Measurements from ENCODE around the gene CYBC1. TPM values are rescaled to one million over a fixed set of nuclear protein-coding genes. Genes with fewer than 3 reads are reported as not detected.
"Not testable (repeated sequence)": the region's sequence is repeated elsewhere in the genome, so short reads cannot be mapped to it uniquely, and the experiment has no call there.

CYBC1 gene
- total and polyA plus RNA-seq, 4 donors = 23.2 to 45.6 (median 34.9) TPM

DNA sequence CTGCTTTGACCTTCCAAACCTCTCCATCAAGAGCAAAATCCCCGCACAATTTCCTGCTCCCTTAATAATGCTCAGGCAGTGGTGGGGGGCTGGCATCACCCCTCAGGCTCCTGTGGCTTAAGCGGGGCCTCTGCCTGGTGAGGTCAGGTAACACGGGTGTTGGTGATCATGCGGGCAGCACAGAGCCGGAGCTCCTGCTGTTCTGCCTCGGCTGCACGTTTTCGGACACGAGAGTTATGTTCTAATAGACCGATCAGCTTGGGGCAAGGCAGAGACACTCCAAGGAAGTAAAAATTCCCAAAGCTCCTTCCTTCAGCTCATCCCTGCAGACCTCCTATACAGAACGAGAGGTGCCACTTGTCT is 14.0 kb upstream of the CYBC1 start:
- Histone ChIP-seq H3K4me1 (ENCODE audit: control insufficient read depth in 4 of 4, insufficient read depth in 4 of 4, low read length in 3 of 4) (peaks cover 0 to 6% (median 0%) of the 10 kb centered on the region in 4 donors), H3K27me3 (ENCODE audit: control insufficient read depth in 4 of 4, insufficient read depth in 4 of 4, low read length in 3 of 4) (no peaks in the 10 kb centered on the region), H3K27ac (ENCODE audit: low read depth in 1 of 2, low read length in 2 of 2) (no peak overlapping the region), H3K9me3 (ENCODE audit: control insufficient read depth in 4 of 4, low read length in 3 of 4) (no peaks in the 10 kb centered on the region), H3K36me3 (ENCODE audit: control insufficient read depth in 4 of 4, insufficient read depth in 3 of 4, low read depth in 1 of 4, low read length in 3 of 4) (peaks cover 8 to 55% (median 30%) of the 10 kb centered on the region in 4 donors), H3K4me3 (ENCODE audit: low read depth in 1 of 3, low read length in 3 of 3) (no peak overlapping the region), H3K9ac (ENCODE audit: low read depth in 1 of 2, low read length in 2 of 2) (no peak overlapping the region)
- 88% methylated on average over 11 of the region's 11 CpGs for WGBS
- DNase-seq (ENCODE audit: low spot score) = no peak
- TF ChIP-seq HNF4G (IDR thresholded peaks at IDR 0.05) = no peak
- no peak for TF ChIP-seq TAF1 (conservative IDR thresholded peaks at IDR 0.05)
- TF ChIP-seq HNF4A (conservative IDR thresholded peaks at IDR 0.05) = no peak
- TF ChIP-seq FOXA1 (IDR thresholded peaks at IDR 0.05) = no peak
- no peak for TF ChIP-seq YY1 (IDR thresholded peaks at IDR 0.05)
- no peak for TF ChIP-seq RAD21 (IDR thresholded peaks at IDR 0.05)
- no peak for TF ChIP-seq GABPA (IDR thresholded peaks at IDR 0.05 in 1 of 2, conservative IDR thresholded peaks at IDR 0.05 in 1 of 2)

- Histone ChIP-seq H3K9ac (ENCODE audit: low read depth in 1 of 2, low read length in 2 of 2) (no peak overlapping the region), H3K27ac (ENCODE audit: low read depth in 1 of 2, low read length in 2 of 2) (no peak overlapping the region), H3K27me3 (ENCODE audit: control insufficient read depth in 4 of 4, insufficient read depth in 4 of 4, low read length in 3 of 4) (no peaks in the 10 kb centered on the region), H3K4me1 (ENCODE audit: control insufficient read depth in 4 of 4, insufficient read depth in 4 of 4, low read length in 3 of 4) (peaks cover 0 to 11% (median 4%) of the 10 kb centered on the region in 4 donors), H3K4me3 (ENCODE audit: low read depth in 1 of 3, low read length in 3 of 3) (no peak overlapping the region), H3K9me3 (ENCODE audit: control insufficient read depth in 4 of 4, low read length in 3 of 4) (no peaks in the 10 kb centered on the region), H3K36me3 (ENCODE audit: control insufficient read depth in 4 of 4, insufficient read depth in 3 of 4, low read depth in 1 of 4, low read length in 3 of 4) (peaks cover 6 to 52% (median 28%) of the 10 kb centered on the region in 4 donors)
- 71% methylated on average over 7 of the region's 7 CpGs for WGBS
- DNase-seq (ENCODE audit: low spot score) = no peak
- no peak for TF ChIP-seq EGR1 (IDR thresholded peaks at IDR 0.05; ENCODE audit: low read depth in 2 of 2)
- TF ChIP-seq NR2F2 (IDR thresholded peaks at IDR 0.05) = peak; percentile 69
Observed at GRCh38 chr17:82463925-82464566, 13.5 kb upstream of the CYBC1 start.

DNA sequence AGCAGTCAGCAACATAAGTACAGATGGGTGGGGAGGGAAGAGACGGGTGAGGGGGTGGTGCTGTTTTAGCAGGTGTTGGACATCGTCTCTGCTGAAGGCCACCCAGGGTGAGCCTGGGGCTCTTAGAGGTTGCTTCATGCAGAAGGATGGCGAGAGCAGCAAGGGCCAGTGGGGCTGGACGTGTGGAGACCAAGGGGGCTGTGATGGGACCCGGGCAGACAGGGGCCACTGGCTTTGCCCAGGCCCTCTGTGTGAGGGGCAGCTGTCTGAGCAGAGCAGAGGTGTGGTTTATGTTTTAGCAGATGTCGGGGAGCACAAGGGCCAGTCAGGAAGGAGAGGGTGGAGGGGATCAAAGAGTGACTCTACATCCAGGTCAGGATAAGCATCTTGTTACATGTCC is 12.8 kb upstream of the CYBC1 start:
- Histone ChIP-seq H3K27me3 (ENCODE audit: control insufficient read depth in 4 of 4, insufficient read depth in 4 of 4, low read length in 3 of 4) (no peaks in the 10 kb centered on the region), H3K4me3 (ENCODE audit: low read depth in 1 of 3, low read length in 3 of 3) (no peak overlapping the region), H3K4me1 (ENCODE audit: control insufficient read depth in 4 of 4, insufficient read depth in 4 of 4, low read length in 3 of 4) (peaks cover 0 to 13% (median 7%) of the 10 kb centered on the region in 4 donors), H3K36me3 (ENCODE audit: control insufficient read depth in 4 of 4, insufficient read depth in 3 of 4, low read depth in 1 of 4, low read length in 3 of 4) (peaks cover 4 to 45% (median 21%) of the 10 kb centered on the region in 4 donors), H3K9me3 (ENCODE audit: control insufficient read depth in 4 of 4, low read length in 3 of 4) (no peaks in the 10 kb centered on the region), H3K27ac (ENCODE audit: low read depth in 1 of 2, low read length in 2 of 2) (no peak overlapping the region), H3K9ac (ENCODE audit: low read depth in 1 of 2, low read length in 2 of 2) (no peak overlapping the region)
- 92% methylated on average over 6 of the region's 6 CpGs for WGBS
- no peak for DNase-seq (ENCODE audit: low spot score)
- TF ChIP-seq JUND (IDR thresholded peaks at IDR 0.05) = no peak
- TF ChIP-seq MAX (IDR thresholded peaks at IDR 0.05) = no peak
- no peak for TF ChIP-seq HNF4G (IDR thresholded peaks at IDR 0.05)

- H3K36me3 ChIP-seq (ENCODE audit: control insufficient read depth in 4 of 4, insufficient read depth in 3 of 4, low read depth in 1 of 4, low read length in 3 of 4) = peaks cover 4 to 42% (median 20%) of the 10 kb centered on the region in 4 donors
- DNase-seq (ENCODE audit: low spot score) = peak; percentile 95
- no peaks in the 10 kb centered on the region for H3K9me3 ChIP-seq (ENCODE audit: control insufficient read depth in 4 of 4, low read length in 3 of 4)
- 62% methylated on average over 10 of the region's 10 CpGs for WGBS
- no peak overlapping the region for H3K9ac ChIP-seq (ENCODE audit: low read depth in 1 of 2, low read length in 2 of 2)
- TF ChIP-seq FOXA1 (IDR thresholded peaks at IDR 0.05) = no peak
- TF ChIP-seq, protein P1, sequence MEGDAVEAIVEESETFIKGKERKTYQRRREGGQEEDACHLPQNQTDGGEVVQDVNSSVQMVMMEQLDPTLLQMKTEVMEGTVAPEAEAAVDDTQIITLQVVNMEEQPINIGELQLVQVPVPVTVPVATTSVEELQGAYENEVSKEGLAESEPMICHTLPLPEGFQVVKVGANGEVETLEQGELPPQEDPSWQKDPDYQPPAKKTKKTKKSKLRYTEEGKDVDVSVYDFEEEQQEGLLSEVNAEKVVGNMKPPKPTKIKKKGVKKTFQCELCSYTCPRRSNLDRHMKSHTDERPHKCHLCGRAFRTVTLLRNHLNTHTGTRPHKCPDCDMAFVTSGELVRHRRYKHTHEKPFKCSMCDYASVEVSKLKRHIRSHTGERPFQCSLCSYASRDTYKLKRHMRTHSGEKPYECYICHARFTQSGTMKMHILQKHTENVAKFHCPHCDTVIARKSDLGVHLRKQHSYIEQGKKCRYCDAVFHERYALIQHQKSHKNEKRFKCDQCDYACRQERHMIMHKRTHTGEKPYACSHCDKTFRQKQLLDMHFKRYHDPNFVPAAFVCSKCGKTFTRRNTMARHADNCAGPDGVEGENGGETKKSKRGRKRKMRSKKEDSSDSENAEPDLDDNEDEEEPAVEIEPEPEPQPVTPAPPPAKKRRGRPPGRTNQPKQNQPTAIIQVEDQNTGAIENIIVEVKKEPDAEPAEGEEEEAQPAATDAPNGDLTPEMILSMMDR (IDR thresholded peaks at IDR 0.05; ENCODE audit: low read depth, low read length, missing input control) = no peak
- no peak for TF ChIP-seq HNF4G (IDR thresholded peaks at IDR 0.05)
- no peak for TF ChIP-seq REST (IDR thresholded peaks at IDR 0.05)
- H3K4me3 ChIP-seq (ENCODE audit: low read depth in 1 of 3, low read length in 3 of 3) = no peak overlapping the region
- H3K4me1 ChIP-seq (ENCODE audit: control insufficient read depth in 4 of 4, insufficient read depth in 4 of 4, low read length in 3 of 4) = peaks cover 0 to 23% (median 13%) of the 10 kb centered on the region in 4 donors
- no peaks in the 10 kb centered on the region for H3K27me3 ChIP-seq (ENCODE audit: control insufficient read depth in 4 of 4, insufficient read depth in 4 of 4, low read length in 3 of 4)
- H3K27ac ChIP-seq (ENCODE audit: low read depth in 1 of 2, low read length in 2 of 2) = no peak overlapping the region
Observed at GRCh38 chr17:82461827-82462524, 11.4 kb upstream of the CYBC1 start.

DNA sequence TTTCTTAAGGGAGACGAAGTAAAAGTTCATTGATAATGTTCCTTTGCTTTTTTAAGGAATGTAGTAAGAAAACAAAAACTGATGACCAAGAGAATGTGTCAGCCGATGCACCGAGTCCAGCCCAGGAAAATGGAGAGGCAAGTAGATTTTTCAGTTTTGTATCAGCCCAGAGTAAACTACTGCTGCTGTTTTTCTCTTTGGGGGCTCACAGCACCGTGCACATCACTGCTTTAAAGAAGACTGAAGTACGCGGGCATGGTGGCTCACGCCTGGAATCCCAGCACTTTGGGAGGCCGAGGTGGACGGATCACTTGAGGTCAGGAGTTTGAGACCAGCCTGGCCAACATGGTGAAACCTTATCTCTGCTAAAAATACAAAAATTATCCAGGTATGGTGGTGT is 9.4 kb upstream of the CYBC1 start:
- H3K9me3 ChIP-seq (ENCODE audit: control insufficient read depth in 4 of 4, low read length in 3 of 4); H3K4me3 ChIP-seq (ENCODE audit: low read depth in 1 of 3, low read length in 3 of 3); H3K27ac ChIP-seq (ENCODE audit: low read depth in 1 of 2, low read length in 2 of 2); H3K9ac ChIP-seq (ENCODE audit: low read depth in 1 of 2, low read length in 2 of 2); H3K27me3 ChIP-seq (ENCODE audit: control insufficient read depth in 4 of 4, insufficient read depth in 4 of 4, low read length in 3 of 4); DNase-seq (ENCODE audit: low spot score): not testable (repeated sequence)
- Histone ChIP-seq H3K4me1 (ENCODE audit: control insufficient read depth in 4 of 4, insufficient read depth in 4 of 4, low read length in 3 of 4) (peaks cover 0 to 23% (median 13%) of the 10 kb centered on the region in 4 donors), H3K36me3 (ENCODE audit: control insufficient read depth in 4 of 4, insufficient read depth in 3 of 4, low read depth in 1 of 4, low read length in 3 of 4) (peaks cover 4 to 26% (median 13%) of the 10 kb centered on the region in 4 donors)
- 96% methylated on average over 9 of the region's 9 CpGs for WGBS

Data from liver (tissue), 9 donors.